Amygdala (tissue), 56 donors: Measurements from ENCODE around the gene TNFRSF14.
A peak's percentile ranks its signal among the peaks of the same experiment; 100 is the strongest.
"Not testable (repeated sequence)": the region's sequence is repeated elsewhere in the genome, so short reads cannot be mapped to it uniquely, and the experiment has no call there.

ENCODE experiments used
- DNase-seq, 56 donors: peaks; one replicate each; lab custom pipeline; 2025; lab: John Stamatoyannopoulos, UW

TNFRSF14 gene

GRCh38 chr1:2537784-2538115 is 18.4 kb upstream of the TNFRSF14 start:
- DNase-seq = no peak

GRCh38 chr1:2538376-2538775 is 17.8 kb upstream of the TNFRSF14 start:
- no peak for DNase-seq

GRCh38 chr1:2538872-2539271 is 17.3 kb upstream of the TNFRSF14 start:
- DNase-seq = no peak

- no peak for DNase-seq
These were observed 16.8 kb upstream of the TNFRSF14 start for GRCh38 chr1:2539312-2539907.

GRCh38 chr1:2540816-2541492 is 15.2 kb upstream of the TNFRSF14 start:
- peak in 4 of 56 donors; percentile 22 to 34 (median 28) for DNase-seq

GRCh38 chr1:2541619-2542245 is 14.4 kb upstream of the TNFRSF14 start:
- no peak for DNase-seq

- no peak for DNase-seq
These were observed 13.8 kb upstream of the TNFRSF14 start for GRCh38 chr1:2542246-2542915.

GRCh38 chr1:2543543-2544092 is 12.6 kb upstream of the TNFRSF14 start:
- peak in 40 of 56 donors; percentile 26 to 87 (median 62) for DNase-seq

- peak in 14 of 56 donors; percentile 32 to 68 (median 46) for DNase-seq
These were observed 11.9 kb upstream of the TNFRSF14 start for GRCh38 chr1:2544093-2544874.

GRCh38 chr1:2544875-2545640 is 11.1 kb upstream of the TNFRSF14 start:
- DNase-seq = peak in 25 of 56 donors; percentile 10 to 68 (median 49)

- peak in 53 of 56 donors; percentile 18 to 87 (median 70) for DNase-seq
These were observed 10.2 kb upstream of the TNFRSF14 start for GRCh38 chr1:2545754-2546514.

- DNase-seq = peak in 39 of 56 donors; percentile 12 to 78 (median 49)
These were observed 9.5 kb upstream of the TNFRSF14 start for GRCh38 chr1:2546515-2547209.

- peak in 1 of 56 donors; percentile 18 for DNase-seq
These were observed 8.7 kb upstream of the TNFRSF14 start for GRCh38 chr1:2547210-2548067.

- peak in 51 of 56 donors; percentile 28 to 86 (median 62) for DNase-seq
These were observed 8.0 kb upstream of the TNFRSF14 start for GRCh38 chr1:2548068-2548589.

- not testable (repeated sequence) for DNase-seq
These were observed 6.7 kb upstream of the TNFRSF14 start for GRCh38 chr1:2549367-2550029.

- DNase-seq = not testable (repeated sequence)
These were observed 5.8 kb upstream of the TNFRSF14 start for GRCh38 chr1:2550309-2550861.
